ENCODE data around the gene PNPLA7. TPM values are rescaled to one million over a fixed set of nuclear protein-coding genes. Genes with fewer than 3 reads are reported as not detected.
"Not testable (repeated sequence)": the region's sequence is repeated elsewhere in the genome, so short reads cannot be mapped to it uniquely, and the experiment has no call there.

Gene PNPLA7
- total RNA-seq, 1 donor from 2014 or later: 9.0 TPM

DNA sequence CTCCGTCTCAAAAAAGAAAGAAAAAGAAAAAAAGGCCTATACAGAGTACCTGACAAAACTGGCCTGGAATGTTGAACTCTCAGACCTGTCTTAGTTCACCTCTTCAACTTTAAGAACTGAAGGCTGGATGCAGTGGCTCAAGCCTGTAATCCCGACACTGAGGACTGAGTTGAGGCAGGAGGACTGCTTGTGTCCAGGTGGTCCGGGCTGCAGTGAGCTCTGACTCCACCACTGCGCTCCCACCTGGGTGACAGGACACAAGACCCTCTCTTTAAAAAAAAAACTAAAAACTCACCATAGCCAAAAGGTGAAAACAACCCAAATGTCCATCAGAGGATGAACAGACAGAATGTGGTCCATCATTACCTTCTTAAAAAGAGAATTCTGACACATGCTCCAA is 7.9 kb upstream of the PNPLA7 start:
- TF ChIP-seq, protein P1, sequence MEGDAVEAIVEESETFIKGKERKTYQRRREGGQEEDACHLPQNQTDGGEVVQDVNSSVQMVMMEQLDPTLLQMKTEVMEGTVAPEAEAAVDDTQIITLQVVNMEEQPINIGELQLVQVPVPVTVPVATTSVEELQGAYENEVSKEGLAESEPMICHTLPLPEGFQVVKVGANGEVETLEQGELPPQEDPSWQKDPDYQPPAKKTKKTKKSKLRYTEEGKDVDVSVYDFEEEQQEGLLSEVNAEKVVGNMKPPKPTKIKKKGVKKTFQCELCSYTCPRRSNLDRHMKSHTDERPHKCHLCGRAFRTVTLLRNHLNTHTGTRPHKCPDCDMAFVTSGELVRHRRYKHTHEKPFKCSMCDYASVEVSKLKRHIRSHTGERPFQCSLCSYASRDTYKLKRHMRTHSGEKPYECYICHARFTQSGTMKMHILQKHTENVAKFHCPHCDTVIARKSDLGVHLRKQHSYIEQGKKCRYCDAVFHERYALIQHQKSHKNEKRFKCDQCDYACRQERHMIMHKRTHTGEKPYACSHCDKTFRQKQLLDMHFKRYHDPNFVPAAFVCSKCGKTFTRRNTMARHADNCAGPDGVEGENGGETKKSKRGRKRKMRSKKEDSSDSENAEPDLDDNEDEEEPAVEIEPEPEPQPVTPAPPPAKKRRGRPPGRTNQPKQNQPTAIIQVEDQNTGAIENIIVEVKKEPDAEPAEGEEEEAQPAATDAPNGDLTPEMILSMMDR (IDR thresholded peaks at IDR 0.05; ENCODE audit: borderline replicate concordance): no peak
- Histone ChIP-seq H3K4me3 (no peak overlapping the region), H3K27ac (replicated peaks) (no peak overlapping the region), H3K27me3 (ENCODE audit: low read depth) (no peaks in the 10 kb centered on the region), H3K4me1 (peaks cover 18% of the 10 kb centered on the region), H3K9me3 (replicated peaks) (no peaks in the 10 kb centered on the region), H3K36me3 (peaks cover 74% of the 10 kb centered on the region)
- no peak for DNase-seq
- intact Hi-C loops (cut with micrococcal nuclease): no loop called here

GRCh38 chr9:137556069-137556838 is 6.1 kb upstream of the PNPLA7 start:
- Histone ChIP-seq H3K27ac (replicated peaks) (peak overlapping the region; percentile 54), H3K4me3 (no peak overlapping the region), H3K27me3 (ENCODE audit: low read depth) (no peaks in the 10 kb centered on the region), H3K4me1 (peaks cover 32% of the 10 kb centered on the region), H3K9me3 (replicated peaks) (no peaks in the 10 kb centered on the region), H3K36me3 (peaks cover 63% of the 10 kb centered on the region)
- no peak for DNase-seq
- TF ChIP-seq, protein P1 (IDR thresholded peaks at IDR 0.05; ENCODE audit: borderline replicate concordance): no peak
- intact Hi-C loops (cut with micrococcal nuclease): no loop called here

DNA sequence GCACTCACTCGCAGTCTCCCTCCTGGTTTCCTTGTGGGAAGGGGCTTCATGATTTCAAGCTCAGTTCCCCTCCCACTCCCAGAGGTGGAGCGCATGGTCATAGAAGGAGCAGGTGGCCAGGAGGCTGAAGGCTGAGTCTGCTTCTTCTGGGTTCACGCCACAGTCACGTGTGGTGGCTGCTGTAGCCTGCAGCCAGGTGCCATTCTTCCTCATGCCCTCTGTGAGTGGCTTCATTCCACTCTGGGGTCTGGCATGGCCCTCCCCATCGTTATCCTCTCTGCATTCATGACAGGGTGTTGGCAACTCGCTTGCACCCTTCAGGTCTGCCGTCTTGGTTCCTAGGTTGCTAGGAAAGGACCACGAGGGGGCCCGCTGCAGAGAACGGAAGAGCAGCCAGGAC is 5.0 kb upstream of the PNPLA7 start:
- H3K4me3 ChIP-seq: no peak overlapping the region
- H3K27ac ChIP-seq (replicated peaks): peak overlapping the region; percentile 54

GRCh38 chr9:137554349-137554748 is 4.1 kb upstream of the PNPLA7 start:
- intact Hi-C loops (cut with micrococcal nuclease): no loop called here
- no peak for DNase-seq
- Histone ChIP-seq H3K36me3 (peaks cover 54% of the 10 kb centered on the region), H3K4me3 (no peak overlapping the region), H3K4me1 (peaks cover 40% of the 10 kb centered on the region), H3K9me3 (replicated peaks) (no peaks in the 10 kb centered on the region), H3K27me3 (ENCODE audit: low read depth) (no peaks in the 10 kb centered on the region), H3K27ac (replicated peaks) (no peak overlapping the region)
- TF ChIP-seq, protein P1 (IDR thresholded peaks at IDR 0.05; ENCODE audit: borderline replicate concordance): no peak

More for the DNA sequence above, 5.0 kb upstream of the PNPLA7 start:
- Histone ChIP-seq H3K27me3 (ENCODE audit: low read depth) (no peaks in the 10 kb centered on the region), H3K9me3 (replicated peaks) (no peaks in the 10 kb centered on the region), H3K4me1 (peaks cover 32% of the 10 kb centered on the region), H3K36me3 (peaks cover 62% of the 10 kb centered on the region)
- TF ChIP-seq, protein P1 (IDR thresholded peaks at IDR 0.05; ENCODE audit: borderline replicate concordance): no peak
- DNase-seq: no peak
- intact Hi-C loops (cut with micrococcal nuclease): no loop called here

- H3K4me3 ChIP-seq; intact Hi-C loops (cut with micrococcal nuclease); H3K9me3 ChIP-seq (replicated peaks); H3K27me3 ChIP-seq (ENCODE audit: low read depth); H3K27ac ChIP-seq (replicated peaks); DNase-seq: not testable (repeated sequence)
- Histone ChIP-seq H3K4me1 (peaks cover 47% of the 10 kb centered on the region), H3K36me3 (peaks cover 50% of the 10 kb centered on the region)
Observed at GRCh38 chr9:137553654-137554053, 3.5 kb upstream of the PNPLA7 start.

DNA sequence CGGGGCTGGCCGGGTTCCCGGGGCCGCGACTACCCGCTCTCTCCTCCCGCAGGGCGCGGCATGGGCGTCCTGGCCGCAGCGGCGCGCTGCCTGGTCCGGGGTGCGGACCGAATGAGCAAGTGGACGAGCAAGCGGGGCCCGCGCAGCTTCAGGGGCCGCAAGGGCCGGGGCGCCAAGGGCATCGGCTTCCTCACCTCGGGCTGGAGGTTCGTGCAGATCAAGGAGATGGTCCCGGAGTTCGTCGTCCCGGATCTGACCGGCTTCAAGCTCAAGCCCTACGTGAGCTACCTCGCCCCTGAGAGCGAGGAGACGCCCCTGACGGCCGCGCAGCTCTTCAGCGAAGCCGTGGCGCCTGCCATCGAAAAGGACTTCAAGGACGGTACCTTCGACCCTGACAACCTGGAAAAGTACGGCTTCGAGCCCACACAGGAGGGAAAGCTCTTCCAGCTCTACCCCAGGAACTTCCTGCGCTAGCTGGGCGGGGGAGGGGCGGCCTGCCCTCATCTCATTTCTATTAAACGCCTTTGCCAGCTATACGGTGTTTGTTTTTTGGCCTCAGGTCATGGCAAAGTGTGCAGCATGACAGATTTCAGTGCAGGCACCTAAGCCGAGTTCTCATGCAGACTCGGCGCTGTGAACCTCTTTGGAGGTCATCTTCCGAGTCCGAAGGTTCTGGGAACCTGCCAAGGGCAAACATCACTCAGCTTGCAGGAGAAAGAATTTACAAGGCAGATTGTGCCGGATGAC is 2.0 kb upstream of the PNPLA7 start:
- H3K27ac ChIP-seq (replicated peaks): peak overlapping the region; percentile 99
- H3K36me3 ChIP-seq: peaks cover 35% of the 10 kb centered on the region
- no peaks in the 10 kb centered on the region for H3K27me3 ChIP-seq (ENCODE audit: low read depth)
- H3K9me3 ChIP-seq (replicated peaks): no peaks in the 10 kb centered on the region
- intact Hi-C loops (cut with micrococcal nuclease): no loop called here
- no peak for DNase-seq
- H3K4me1 ChIP-seq: peaks cover 60% of the 10 kb centered on the region
- TF ChIP-seq, protein P1 (IDR thresholded peaks at IDR 0.05; ENCODE audit: borderline replicate concordance): no peak
- H3K4me3 ChIP-seq: peak overlapping the region; percentile 97
